ENCODE measurements around the gene CIPC. TPM values are rescaled to one million over a fixed set of nuclear protein-coding genes. Genes with fewer than 3 reads are reported as not detected.

Gene CIPC
- total RNA-seq, 2 donors from 2014 or later = 64.7 to 87.8 TPM

DNA sequence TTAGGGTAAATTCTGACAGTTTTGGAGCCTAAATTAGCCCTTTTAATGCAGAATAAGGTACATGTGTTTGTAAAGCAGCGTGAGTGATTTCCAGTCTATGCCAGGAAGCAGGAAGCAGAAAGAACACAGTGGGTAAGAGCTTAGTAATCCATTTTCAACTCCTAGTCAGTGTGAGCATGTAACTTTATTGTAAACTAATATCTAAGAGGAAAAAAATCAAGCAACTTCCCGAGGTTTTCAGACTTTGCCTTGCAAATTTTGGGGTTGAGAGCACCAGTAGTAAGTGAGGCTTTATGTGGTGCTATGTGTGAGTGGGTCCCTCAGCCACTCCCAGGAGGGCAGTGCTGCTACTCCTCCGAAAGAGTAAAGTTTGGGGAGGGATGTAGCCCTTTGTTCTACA is 2.9 kb downstream of the CIPC start:
- Histone ChIP-seq H3K4me3 (no peak overlapping the region), H3K9me3 (no peaks in the 10 kb centered on the region), H3K4me1 (peaks cover 0 to 79% of the 10 kb centered on the region in 2 donors), H3K27ac (peak overlapping the region; percentile 96 to 97), H3K27me3 (no peaks in the 10 kb centered on the region), H3K36me3 (peaks cover 2% of the 10 kb centered on the region)
- DNase-seq (ENCODE audit: low spot score) = no peak
- TF ChIP-seq, protein P1, sequence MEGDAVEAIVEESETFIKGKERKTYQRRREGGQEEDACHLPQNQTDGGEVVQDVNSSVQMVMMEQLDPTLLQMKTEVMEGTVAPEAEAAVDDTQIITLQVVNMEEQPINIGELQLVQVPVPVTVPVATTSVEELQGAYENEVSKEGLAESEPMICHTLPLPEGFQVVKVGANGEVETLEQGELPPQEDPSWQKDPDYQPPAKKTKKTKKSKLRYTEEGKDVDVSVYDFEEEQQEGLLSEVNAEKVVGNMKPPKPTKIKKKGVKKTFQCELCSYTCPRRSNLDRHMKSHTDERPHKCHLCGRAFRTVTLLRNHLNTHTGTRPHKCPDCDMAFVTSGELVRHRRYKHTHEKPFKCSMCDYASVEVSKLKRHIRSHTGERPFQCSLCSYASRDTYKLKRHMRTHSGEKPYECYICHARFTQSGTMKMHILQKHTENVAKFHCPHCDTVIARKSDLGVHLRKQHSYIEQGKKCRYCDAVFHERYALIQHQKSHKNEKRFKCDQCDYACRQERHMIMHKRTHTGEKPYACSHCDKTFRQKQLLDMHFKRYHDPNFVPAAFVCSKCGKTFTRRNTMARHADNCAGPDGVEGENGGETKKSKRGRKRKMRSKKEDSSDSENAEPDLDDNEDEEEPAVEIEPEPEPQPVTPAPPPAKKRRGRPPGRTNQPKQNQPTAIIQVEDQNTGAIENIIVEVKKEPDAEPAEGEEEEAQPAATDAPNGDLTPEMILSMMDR (IDR thresholded peaks at IDR 0.05) = no peak

DNA sequence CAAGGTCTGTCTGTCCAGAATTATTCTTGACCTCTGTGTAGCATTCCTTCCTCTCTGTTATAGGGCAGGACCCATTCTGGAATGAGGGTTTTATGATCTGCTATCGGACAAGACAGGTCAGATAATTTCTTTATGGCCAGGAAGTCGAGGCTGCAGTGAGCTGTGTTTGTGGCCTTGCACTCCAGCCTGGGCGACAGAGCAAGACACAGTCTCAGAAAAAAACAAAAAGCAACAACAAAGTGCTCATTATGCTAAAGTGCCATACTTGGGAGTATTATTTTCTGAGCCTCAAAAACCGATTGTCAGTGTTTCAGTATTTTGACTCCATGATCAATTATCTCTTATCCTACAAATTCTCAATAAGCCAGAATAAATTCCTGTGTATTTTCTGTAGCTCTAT is 4.1 kb downstream of the CIPC start:
- TF ChIP-seq, protein P1 (IDR thresholded peaks at IDR 0.05) = no peak
- H3K27me3 ChIP-seq = no peaks in the 10 kb centered on the region
- no peak overlapping the region for H3K4me3 ChIP-seq
- peaks cover 0 to 82% of the 10 kb centered on the region in 2 donors for H3K4me1 ChIP-seq
- peaks cover 12% of the 10 kb centered on the region for H3K36me3 ChIP-seq
- peak overlapping the region; percentile 96 to 97 for H3K27ac ChIP-seq
- DNase-seq (ENCODE audit: low spot score) = no peak
- H3K9me3 ChIP-seq = no peaks in the 10 kb centered on the region

DNA sequence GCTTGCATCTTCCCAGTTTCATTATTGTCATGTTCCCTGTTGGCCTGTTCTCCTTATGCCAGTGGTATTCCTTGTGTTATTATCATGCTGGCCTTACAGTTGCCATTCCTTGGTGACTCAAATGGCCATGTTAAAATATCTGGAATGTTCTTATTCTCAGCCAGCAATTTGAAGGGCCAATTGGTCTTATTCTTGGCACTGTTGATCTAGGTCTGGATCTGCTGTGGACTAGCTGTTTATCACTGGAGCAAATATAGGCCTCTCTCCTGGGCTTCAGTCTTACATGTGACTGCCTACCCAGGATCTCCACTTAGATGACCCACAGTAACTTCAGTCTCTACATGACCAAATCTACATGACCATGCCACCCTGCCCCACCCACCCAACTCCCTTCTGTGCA is 5.4 kb downstream of the CIPC start:
- TF ChIP-seq, protein P1 (IDR thresholded peaks at IDR 0.05) = no peak

DNA sequence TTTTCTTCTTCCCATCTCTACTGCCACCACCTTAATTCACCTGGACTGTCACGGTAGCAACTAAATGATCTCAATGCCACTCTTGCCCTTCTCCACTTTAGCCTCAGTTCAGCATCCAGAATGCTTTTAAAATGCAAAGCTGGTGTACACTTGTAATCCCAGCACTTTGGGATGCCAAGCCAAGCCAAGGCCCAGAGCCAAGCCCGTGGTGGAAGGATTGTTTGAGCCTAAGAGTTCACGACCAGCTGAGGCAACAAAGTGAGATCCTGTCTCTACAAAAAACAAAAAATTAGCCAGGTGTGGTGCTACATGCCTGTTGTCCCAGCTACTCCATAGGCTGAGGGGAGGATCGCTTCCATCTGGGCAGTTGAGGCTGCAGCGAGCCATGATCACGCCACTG is 5.9 kb downstream of the CIPC start:
- Histone ChIP-seq H3K4me3 (no peak overlapping the region), H3K4me1 (peaks cover 0 to 85% of the 10 kb centered on the region in 2 donors), H3K27me3 (no peaks in the 10 kb centered on the region), H3K9me3 (no peaks in the 10 kb centered on the region), H3K27ac (peak overlapping the region; percentile 96 to 97), H3K36me3 (peaks cover 28% of the 10 kb centered on the region)
- no peak for DNase-seq (ENCODE audit: low spot score)
- TF ChIP-seq, protein P1 (IDR thresholded peaks at IDR 0.05) = no peak

More for the DNA sequence above, 5.4 kb downstream of the CIPC start:
- H3K4me1 ChIP-seq = peaks cover 0 to 88% of the 10 kb centered on the region in 2 donors
- H3K9me3 ChIP-seq = no peaks in the 10 kb centered on the region
- DNase-seq (ENCODE audit: low spot score) = no peak
- no peaks in the 10 kb centered on the region for H3K27me3 ChIP-seq
- H3K27ac ChIP-seq = peak overlapping the region; percentile 96 to 97
- H3K36me3 ChIP-seq = peaks cover 24% of the 10 kb centered on the region
- no peak overlapping the region for H3K4me3 ChIP-seq

DNA sequence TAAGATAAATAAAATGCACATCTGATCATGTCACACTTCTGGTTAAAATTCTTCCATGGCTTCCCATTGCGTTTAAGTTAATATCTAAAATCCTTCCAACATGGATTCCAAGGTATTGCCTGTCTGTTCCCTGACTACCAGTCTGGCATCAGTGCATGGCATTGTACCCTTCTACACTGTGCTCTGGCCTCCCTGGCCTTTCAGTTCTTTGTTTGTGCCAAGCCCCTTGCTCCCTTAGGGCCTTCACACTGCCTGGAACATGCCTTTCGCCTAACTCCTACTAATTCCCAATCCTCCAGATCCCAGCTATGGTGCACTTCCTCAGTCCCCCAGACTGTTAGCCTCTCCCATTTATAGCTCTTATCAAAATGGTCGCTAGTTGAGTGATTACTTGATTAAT is 6.3 kb downstream of the CIPC start:
- peak overlapping the region; percentile 96 to 97 for H3K27ac ChIP-seq
- TF ChIP-seq, protein P1 (IDR thresholded peaks at IDR 0.05) = no peak
- peaks cover 32% of the 10 kb centered on the region for H3K36me3 ChIP-seq
- H3K4me3 ChIP-seq = no peak overlapping the region
- DNase-seq (ENCODE audit: low spot score) = no peak
- peaks cover 0 to 81% of the 10 kb centered on the region in 2 donors for H3K4me1 ChIP-seq
- no peaks in the 10 kb centered on the region for H3K9me3 ChIP-seq
- no peaks in the 10 kb centered on the region for H3K27me3 ChIP-seq

All from right atrium auricular region (tissue), 2 donors.